Hepatocyte (in vitro differentiated cells): Measurements from ENCODE around the gene PFDN6.

Source experiments
- EZH2 ChIP-seq: fragments of 200-600 bp; sonication (generic); IDR thresholded peaks from 2 replicates; pipeline ENCODE4 v1.6.1; 2016; ENCODE audit warnings: antibody characterized with exemption, mild to moderate bottlenecking, borderline replicate concordance
- EZH2phosphoT487 ChIP-seq: fragments of 200-600 bp; sonication (generic); IDR thresholded peaks from one replicate; pipeline ENCODE4 v1.6.1; 2018; ENCODE audit warnings: antibody characterized with exemption, mild to moderate bottlenecking, low read depth, moderate library complexity; ENCODE audit not compliant: unreplicated experiment, severe bottlenecking
- TF ChIP-seq, protein P1 (sequence below): fragments of 200-600 bp; sonication (generic); IDR thresholded peaks from 2 replicates; pipeline ENCODE4 v1.5.1; 2016; ENCODE audit warnings: antibody characterized with exemption, mild to moderate bottlenecking; ENCODE audit not compliant: poor library complexity

DNA sequence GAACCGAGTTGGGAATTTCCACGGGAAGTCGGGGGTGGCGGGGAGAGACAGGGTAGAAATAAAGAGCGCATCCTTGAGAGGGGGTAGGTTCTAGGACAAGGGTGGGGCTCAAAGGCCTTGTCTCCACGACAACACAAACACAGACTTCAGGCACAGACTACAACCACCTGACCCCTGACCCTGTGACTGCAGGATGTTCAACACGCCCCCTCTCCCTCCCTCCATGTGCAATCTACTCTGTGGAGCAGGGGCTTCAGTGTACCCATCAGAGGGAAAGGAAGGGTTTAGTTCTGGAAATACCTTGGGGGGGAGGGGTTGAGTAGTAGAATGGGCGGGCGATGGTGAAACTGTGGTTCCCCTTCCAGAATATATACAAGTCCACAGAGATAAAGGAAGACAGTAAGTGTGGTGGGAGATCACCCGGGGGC lies 25.1 kb downstream of the PFDN6 start:
- TF ChIP-seq, protein P1, sequence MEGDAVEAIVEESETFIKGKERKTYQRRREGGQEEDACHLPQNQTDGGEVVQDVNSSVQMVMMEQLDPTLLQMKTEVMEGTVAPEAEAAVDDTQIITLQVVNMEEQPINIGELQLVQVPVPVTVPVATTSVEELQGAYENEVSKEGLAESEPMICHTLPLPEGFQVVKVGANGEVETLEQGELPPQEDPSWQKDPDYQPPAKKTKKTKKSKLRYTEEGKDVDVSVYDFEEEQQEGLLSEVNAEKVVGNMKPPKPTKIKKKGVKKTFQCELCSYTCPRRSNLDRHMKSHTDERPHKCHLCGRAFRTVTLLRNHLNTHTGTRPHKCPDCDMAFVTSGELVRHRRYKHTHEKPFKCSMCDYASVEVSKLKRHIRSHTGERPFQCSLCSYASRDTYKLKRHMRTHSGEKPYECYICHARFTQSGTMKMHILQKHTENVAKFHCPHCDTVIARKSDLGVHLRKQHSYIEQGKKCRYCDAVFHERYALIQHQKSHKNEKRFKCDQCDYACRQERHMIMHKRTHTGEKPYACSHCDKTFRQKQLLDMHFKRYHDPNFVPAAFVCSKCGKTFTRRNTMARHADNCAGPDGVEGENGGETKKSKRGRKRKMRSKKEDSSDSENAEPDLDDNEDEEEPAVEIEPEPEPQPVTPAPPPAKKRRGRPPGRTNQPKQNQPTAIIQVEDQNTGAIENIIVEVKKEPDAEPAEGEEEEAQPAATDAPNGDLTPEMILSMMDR, result no peak
- TF ChIP-seq EZH2, result no peak
- no peak for TF ChIP-seq EZH2phosphoT487
